ENCODE measurements around the gene SYP.

DNA sequence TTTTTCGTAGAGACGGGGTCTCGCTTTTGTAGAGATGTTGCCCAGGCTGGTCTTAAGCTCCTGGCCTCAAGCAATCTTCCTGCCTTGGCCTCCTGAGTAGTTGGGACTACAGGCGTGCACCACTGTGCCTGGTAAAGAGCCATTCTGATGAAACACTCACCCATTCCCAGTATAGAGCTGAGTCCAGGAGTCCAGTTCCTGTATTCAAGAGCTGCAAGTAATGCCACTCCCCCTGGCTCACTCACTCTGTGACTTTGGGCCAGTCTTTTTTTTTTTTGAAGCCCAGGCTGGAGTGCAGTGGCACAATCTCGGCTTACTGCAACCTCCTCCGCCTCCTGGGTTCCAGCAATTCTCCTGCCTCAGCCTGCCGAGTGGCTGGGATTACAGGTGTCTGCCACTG lies 38.7 kb upstream of the SYP start:
- TF ChIP-seq, protein P1, sequence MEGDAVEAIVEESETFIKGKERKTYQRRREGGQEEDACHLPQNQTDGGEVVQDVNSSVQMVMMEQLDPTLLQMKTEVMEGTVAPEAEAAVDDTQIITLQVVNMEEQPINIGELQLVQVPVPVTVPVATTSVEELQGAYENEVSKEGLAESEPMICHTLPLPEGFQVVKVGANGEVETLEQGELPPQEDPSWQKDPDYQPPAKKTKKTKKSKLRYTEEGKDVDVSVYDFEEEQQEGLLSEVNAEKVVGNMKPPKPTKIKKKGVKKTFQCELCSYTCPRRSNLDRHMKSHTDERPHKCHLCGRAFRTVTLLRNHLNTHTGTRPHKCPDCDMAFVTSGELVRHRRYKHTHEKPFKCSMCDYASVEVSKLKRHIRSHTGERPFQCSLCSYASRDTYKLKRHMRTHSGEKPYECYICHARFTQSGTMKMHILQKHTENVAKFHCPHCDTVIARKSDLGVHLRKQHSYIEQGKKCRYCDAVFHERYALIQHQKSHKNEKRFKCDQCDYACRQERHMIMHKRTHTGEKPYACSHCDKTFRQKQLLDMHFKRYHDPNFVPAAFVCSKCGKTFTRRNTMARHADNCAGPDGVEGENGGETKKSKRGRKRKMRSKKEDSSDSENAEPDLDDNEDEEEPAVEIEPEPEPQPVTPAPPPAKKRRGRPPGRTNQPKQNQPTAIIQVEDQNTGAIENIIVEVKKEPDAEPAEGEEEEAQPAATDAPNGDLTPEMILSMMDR (IDR thresholded peaks at IDR 0.05) = no peak
- no peak for TF ChIP-seq EZH2 (IDR thresholded peaks at IDR 0.05)
